Hepatocyte (in vitro differentiated cells): Measurements from ENCODE around the gene MALL.
A peak's percentile ranks its signal among the peaks of the same experiment; 100 is the strongest.

Experiments used
- CTCF ChIP-seq: fragments of 200-600 bp; sonication (generic); IDR thresholded peaks from 2 replicates; pipeline ENCODE4 v1.5.1; 2016; ENCODE audit warnings: antibody characterized with exemption, mild to moderate bottlenecking; ENCODE audit not compliant: poor library complexity
- EZH2 ChIP-seq: fragments of 200-600 bp; sonication (generic); IDR thresholded peaks from 2 replicates; pipeline ENCODE4 v1.6.1; 2016; ENCODE audit warnings: antibody characterized with exemption, mild to moderate bottlenecking, borderline replicate concordance
- EZH2phosphoT487 ChIP-seq: fragments of 200-600 bp; sonication (generic); IDR thresholded peaks from one replicate; pipeline ENCODE4 v1.6.1; 2018; ENCODE audit warnings: antibody characterized with exemption, mild to moderate bottlenecking, low read depth, moderate library complexity; ENCODE audit not compliant: unreplicated experiment, severe bottlenecking

GRCh38 chr2:110116033-110116710 lies 550 bp upstream of the MALL start:
- TF ChIP-seq CTCF, result peak; percentile 41
- no peak for TF ChIP-seq EZH2
- TF ChIP-seq EZH2phosphoT487, result no peak
